OCI-LY7 (cell line): ENCODE results near the gene FBXO11.

ENCODE experiments used
- CTCF ChIP-seq: fragments of 200-600 bp; sonication (generic); conservative IDR thresholded peaks from 2 replicates; pipeline ENCODE4 v1.5.1; 2014; ENCODE audit warnings: mild to moderate bottlenecking, antibody characterized with exemption, low read length, moderate library complexity, mixed read lengths
- EZH2phosphoT487 ChIP-seq: fragments of 200-600 bp; sonication (generic); IDR thresholded peaks from 2 replicates; pipeline ENCODE4 v1.6.1; 2018; ENCODE audit warnings: low read depth, borderline replicate concordance, mild to moderate bottlenecking, mixed run types, antibody characterized with exemption, low read length, moderate library complexity, mixed read lengths

GRCh38 chr2:47783486-47784351 is 122.6 kb downstream of the FBXO11 start:
- TF ChIP-seq CTCF (0 out of 2 replicates have a peak, but pooled peaks have one; percentile 32), EZH2phosphoT487 (no peak)
